WTC11 (cell line): ENCODE results near the gene PARP4.

Source experiments
- AFF4 ChIP-seq: sonication (generic); formaldehyde crosslinking; IDR thresholded peaks from 2 replicates; pipeline ENCODE4 v1.8.1; 2023; ENCODE audit warnings: mild to moderate bottlenecking, missing genetic modification reagents, borderline replicate concordance
- GABPB1 ChIP-seq: sonication (generic); formaldehyde crosslinking; IDR thresholded peaks from 2 replicates; pipeline ENCODE4 v1.8.1; 2023; ENCODE audit warnings: mild to moderate bottlenecking, missing genetic modification reagents
- KAT7 ChIP-seq: sonication (generic); formaldehyde crosslinking; IDR thresholded peaks from 2 replicates; pipeline ENCODE4 v1.8.1; 2023; ENCODE audit warnings: missing genetic modification reagents, mild to moderate bottlenecking, borderline replicate concordance
- ZNF512 ChIP-seq: sonication (generic); formaldehyde crosslinking; IDR thresholded peaks from 2 replicates; pipeline ENCODE4 v1.8.1; 2022; ENCODE audit warnings: missing genetic modification reagents, borderline replicate concordance
- TF ChIP-seq, protein P1 (sequence below): fragments of 200-600 bp; IDR thresholded peaks from 2 replicates; pipeline ENCODE4 v1.8.0; 2022; ENCODE audit warnings: antibody characterized with exemption

- TF ChIP-seq, protein P1, sequence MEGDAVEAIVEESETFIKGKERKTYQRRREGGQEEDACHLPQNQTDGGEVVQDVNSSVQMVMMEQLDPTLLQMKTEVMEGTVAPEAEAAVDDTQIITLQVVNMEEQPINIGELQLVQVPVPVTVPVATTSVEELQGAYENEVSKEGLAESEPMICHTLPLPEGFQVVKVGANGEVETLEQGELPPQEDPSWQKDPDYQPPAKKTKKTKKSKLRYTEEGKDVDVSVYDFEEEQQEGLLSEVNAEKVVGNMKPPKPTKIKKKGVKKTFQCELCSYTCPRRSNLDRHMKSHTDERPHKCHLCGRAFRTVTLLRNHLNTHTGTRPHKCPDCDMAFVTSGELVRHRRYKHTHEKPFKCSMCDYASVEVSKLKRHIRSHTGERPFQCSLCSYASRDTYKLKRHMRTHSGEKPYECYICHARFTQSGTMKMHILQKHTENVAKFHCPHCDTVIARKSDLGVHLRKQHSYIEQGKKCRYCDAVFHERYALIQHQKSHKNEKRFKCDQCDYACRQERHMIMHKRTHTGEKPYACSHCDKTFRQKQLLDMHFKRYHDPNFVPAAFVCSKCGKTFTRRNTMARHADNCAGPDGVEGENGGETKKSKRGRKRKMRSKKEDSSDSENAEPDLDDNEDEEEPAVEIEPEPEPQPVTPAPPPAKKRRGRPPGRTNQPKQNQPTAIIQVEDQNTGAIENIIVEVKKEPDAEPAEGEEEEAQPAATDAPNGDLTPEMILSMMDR: no peak
- TF ChIP-seq KAT7 (CRISPR knock-in tag): no peak
- TF ChIP-seq ZNF512 (CRISPR knock-in tag): no peak
- no peak for TF ChIP-seq GABPB1 (CRISPR knock-in tag)
- TF ChIP-seq AFF4: no peak
Observed at GRCh38 chr13:24459234-24459633, 53.3 kb downstream of the PARP4 start.
